GM19467 (cell line): Measurements from ENCODE around the gene SNAI3.

ENCODE experiments used
- ATAC-seq: cut with Tn5 transposase; IDR thresholded peaks from one replicate; pipeline ENCODE4 v1.9.1; 2021; ENCODE audit warnings: mild to moderate bottlenecking, moderate library complexity; ENCODE audit not compliant: unreplicated experiment

Gene SNAI3

DNA sequence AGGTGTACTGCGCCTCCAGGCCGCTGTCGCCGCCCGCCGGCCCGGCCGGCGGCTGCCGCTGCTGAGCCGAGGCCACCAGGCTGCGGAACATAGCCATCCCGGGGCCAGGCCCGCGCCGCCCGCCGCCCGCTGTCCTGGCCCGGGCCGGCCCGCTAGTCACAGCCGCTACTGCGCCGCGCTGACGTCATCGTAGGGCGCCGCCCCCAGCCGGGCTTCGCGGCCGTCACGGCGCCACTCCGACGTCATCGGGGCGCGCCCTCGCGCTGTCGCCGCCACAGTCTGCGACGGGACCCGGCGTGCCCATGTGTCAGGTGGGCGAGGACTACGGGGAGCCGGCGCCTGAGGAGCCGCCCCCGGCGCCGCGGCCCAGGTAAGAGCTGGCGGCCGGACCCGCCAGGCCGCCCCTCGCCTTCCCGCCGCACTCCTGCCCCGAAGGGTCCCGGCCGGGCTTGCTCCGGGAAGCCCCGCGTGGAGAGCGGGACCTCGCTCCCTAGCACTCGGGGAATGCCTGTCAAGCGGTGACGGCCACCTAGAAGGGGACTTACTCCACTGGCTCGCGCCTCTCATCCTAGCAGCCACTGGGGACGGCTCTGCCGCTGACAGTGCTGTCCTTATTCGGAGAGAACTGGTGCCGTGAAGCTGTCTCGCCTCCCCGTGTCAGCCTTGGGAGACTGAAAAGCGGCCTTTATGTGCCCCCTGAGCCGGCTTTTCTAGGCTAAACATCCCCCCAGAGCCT lies 20.1 kb upstream of the SNAI3 start, which contains the start of the genes CTU2 and RNF166:
Gene CTU2 (plus strand): TSS at position 275 of the 736 bp plus-strand sequence. CDS start 28 bp downstream, at position 303.
Gene RNF166 (minus strand): TSS at position 180 of the 736 bp plus-strand sequence. CDS start 83 bp downstream, at position 97.
- peak; percentile 70 for ATAC-seq

DNA sequence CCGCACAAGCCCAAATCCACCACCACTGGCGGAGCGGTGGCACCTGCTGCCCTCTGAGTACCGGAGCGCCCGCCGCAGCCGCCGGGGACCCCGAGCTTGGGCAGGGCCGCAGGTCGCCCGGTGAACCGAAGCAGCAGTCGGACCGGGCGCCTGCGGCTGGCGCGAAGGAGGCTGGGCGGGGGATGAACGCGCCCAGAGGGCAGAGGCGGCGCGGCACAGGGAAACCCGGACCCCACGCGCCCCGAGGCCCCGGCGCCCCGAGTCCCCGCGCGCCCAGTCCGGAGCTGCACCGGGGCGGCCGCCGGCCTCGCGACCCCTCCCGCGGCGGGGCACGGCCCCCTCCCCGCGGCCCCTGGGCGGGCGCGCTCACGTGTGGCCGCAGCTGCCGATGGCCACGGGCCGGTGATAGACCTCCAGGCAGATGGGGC lies 19.5 kb upstream of the SNAI3 start:
- ATAC-seq, result peak; percentile 20

- ATAC-seq, result no peak
Measured at GRCh38 chr16:88705076-88705684, 18.9 kb upstream of the SNAI3 start.

GRCh38 chr16:88703486-88704309 lies 17.4 kb upstream of the SNAI3 start:
- ATAC-seq, result no peak

DNA sequence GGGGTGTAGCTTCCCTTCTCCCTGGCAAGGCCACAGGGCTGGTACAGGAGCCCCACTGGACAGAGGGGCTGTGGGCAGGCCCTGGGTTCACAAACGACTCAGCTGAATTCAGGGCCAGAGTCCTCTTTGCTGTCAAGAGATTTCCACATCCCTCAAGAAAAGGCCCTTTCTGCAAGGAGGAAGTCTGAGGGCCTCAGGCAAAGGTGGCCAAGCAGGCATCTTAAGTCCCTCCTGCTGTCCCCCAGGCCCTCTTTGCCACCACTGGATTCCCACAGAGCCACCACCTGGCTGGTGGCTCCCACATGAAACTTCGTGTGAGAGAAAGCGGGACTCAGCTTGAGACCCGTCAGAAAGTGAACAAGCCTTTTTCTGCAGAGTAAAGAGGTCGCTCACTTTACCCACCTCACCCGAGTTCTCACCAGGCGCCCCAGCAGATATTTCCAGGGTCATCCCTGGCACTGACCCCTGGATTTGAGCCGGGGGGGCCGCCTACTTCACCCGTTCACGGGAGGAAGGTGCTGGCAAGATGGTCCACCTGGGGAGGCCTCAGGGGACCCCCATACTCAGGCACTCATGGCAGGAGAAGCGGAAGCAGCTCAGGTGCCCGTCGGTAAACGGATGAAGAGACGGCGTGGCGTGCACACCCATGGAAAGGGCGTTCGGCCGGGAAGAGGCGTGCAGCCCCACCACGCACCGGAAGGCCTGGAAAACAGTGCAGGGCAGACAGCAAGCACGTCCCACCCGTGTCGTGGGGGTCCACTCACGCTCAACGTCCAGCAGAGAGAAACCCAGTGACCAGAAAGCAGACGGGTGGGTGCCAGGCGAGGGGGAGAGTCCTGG lies 16.3 kb upstream of the SNAI3 start:
- ATAC-seq, result no peak

DNA sequence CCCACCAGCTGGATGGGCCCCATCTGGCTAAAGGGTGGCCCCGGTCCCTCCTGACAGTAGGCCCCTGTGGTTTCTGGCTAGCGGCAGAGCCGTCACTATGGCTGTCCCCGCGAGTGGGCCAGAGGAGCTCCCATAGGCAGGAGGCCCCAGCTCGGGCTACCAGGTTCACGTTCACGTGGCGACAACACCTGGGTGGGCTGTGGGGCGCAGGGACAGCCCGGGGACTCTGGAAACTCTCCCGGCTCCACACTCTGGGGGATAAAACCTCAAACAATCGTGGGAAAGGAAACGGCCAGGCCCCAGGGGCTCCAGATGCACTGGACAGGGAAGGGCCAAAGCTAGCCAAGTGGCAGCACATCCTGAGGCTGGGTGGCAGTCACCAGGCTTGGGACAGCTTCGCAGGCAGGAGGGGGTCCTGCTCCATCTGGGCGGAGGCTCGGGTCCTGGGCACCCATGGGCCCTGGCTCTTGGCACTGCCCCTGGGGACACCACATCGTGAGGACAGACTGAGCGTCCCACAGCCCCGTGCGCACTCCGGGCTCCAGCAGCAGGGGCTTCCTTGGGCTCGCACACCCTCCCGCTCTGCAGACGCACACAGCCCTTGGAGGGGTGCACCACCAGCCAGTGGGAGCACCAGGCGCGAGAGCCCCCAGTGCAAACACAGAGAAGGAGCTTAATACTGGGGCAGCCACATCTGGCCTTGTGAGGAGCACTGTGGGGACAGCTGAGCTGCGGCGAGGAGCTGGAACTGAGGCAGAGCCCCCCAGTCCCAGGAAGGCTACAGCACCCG lies 15.5 kb upstream of the SNAI3 start:
- no peak for ATAC-seq

GRCh38 chr16:88700636-88701482 lies 14.6 kb upstream of the SNAI3 start:
- ATAC-seq, result peak; percentile 56

DNA sequence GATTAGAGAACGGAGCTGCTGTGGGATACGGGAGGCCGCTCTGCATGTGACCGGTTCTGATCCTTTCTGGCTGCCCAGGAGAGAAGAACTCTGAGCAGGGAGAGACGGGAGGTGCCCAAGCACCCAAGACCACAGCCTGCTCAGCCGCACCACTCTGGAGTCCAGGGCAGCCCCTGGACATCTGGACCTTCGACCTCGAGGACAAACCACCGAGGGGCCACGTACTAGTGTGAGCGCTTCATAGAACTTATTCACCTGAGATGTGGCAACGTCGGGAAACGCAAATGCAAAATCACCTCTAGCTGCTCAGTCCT lies 14.0 kb upstream of the SNAI3 start:
- no peak for ATAC-seq

DNA sequence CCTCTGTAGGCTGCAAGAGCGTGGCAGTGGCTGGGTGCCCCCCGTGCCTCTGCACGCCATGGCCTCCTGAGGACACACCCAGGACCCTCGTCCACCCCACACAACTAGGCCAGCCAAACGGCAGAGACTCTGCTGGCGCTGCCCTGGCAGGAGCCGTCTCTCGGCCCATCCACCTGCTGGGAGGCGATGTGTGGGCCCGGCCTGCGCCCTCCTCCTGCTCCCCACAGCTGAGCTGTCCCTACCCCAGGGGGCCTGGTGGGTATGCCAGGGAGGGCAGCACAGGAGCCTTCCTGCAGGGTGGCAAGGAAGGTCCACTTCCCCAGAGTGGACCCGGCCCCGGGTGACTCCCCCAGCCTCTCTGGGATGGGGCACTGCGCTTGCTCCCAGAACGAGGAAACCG lies 12.9 kb upstream of the SNAI3 start:
- no peak for ATAC-seq

- ATAC-seq, result no peak
Measured at GRCh38 chr16:88698646-88699045, 12.3 kb upstream of the SNAI3 start.

GRCh38 chr16:88697831-88698615 lies 11.7 kb upstream of the SNAI3 start:
- no peak for ATAC-seq

GRCh38 chr16:88697116-88697830 lies 11.0 kb upstream of the SNAI3 start:
- no peak for ATAC-seq

DNA sequence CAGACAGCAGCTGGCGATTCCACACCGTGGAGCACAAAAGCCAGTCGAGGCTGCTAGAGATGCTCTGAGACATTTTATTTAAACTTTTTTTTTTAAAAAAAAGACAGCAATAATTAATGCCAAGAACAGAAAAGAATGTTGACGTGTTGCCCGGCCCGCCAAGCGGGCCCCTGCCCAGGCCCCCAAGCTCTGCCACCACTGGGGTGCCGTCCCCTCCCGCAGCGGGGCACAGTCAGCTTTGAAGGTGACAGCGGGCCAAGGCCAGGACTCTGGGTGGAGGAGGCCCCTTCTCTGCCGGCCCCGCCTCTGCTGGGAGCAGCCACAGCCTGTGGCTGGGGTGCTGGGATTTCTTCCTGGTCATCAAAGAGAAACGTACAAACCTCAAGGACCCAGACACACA lies 10.1 kb upstream of the SNAI3 start:
- no peak for ATAC-seq

DNA sequence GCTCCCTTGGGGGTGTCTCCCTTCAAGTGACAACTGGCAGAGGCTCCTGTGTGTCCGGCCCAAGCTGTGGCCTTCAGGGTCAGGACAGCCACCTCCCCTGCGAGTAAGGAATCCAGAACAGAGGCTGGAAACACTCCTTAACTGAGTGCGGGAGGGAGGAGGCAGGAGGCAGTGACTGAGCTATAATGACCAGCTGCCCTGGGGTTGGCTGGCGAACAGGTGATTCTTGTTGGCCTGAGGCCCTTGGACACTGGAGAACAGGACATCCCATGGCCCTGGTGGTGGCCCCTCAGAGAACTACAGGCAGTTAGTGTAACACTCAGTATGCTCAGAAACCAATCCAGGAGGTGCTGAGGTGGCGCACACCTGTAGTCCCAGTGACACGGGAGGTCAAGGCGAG lies 9.4 kb upstream of the SNAI3 start:
- ATAC-seq, result no peak

GRCh38 chr16:88695218-88695617 lies 8.9 kb upstream of the SNAI3 start:
- no peak for ATAC-seq

GRCh38 chr16:88694221-88695087 lies 8.1 kb upstream of the SNAI3 start:
- no peak for ATAC-seq
